Activated CD4-positive, alpha-beta T cell treated with anti-CD3 and anti-CD28 coated beads, Interleukin-2, Interleukin-4, amounts not matched to agents 100 ng/mL and 50 ng/mL, durations not matched to agents 16 hours and 8 hours (primary cell): ENCODE data around the gene RABGAP1L.

Source experiments
- DNase-seq: peaks from one replicate; pipeline ENCODE4 v3.0.0-alpha.2; 2020; ENCODE audit warnings: low spot score

RABGAP1L gene

GRCh38 chr1:174966008-174966572 lies 806.8 kb downstream of the RABGAP1L start:
- DNase-seq = no peak

- peak; percentile 37 for DNase-seq
Measured at GRCh38 chr1:174967845-174968705, 808.8 kb downstream of the RABGAP1L start.

- DNase-seq = peak; percentile 83
Measured at GRCh38 chr1:174968750-174969244, 809.5 kb downstream of the RABGAP1L start.

GRCh38 chr1:174969977-174970376 lies 810.7 kb downstream of the RABGAP1L start:
- peak; percentile 56 for DNase-seq

GRCh38 chr1:174971466-174971865 lies 812.1 kb downstream of the RABGAP1L start:
- DNase-seq = no peak

GRCh38 chr1:174971902-174972301 lies 812.6 kb downstream of the RABGAP1L start:
- no peak for DNase-seq

GRCh38 chr1:174974711-174975119 lies 815.4 kb downstream of the RABGAP1L start:
- no peak for DNase-seq

- DNase-seq = no peak
Measured at GRCh38 chr1:174975764-174976163, 816.4 kb downstream of the RABGAP1L start.

GRCh38 chr1:174976436-174977108 lies 817.3 kb downstream of the RABGAP1L start:
- DNase-seq = peak; percentile 42

GRCh38 chr1:174982971-174983689 lies 823.8 kb downstream of the RABGAP1L start:
- DNase-seq = peak; percentile 46

- DNase-seq = no peak
Measured at GRCh38 chr1:174984952-174985351, 825.6 kb downstream of the RABGAP1L start.

GRCh38 chr1:174988539-174988938 lies 829.2 kb downstream of the RABGAP1L start:
- no peak for DNase-seq

GRCh38 chr1:174988986-174989385 lies 829.7 kb downstream of the RABGAP1L start:
- DNase-seq = no peak

GRCh38 chr1:174989536-174990220 lies 830.4 kb downstream of the RABGAP1L start:
- DNase-seq = no peak

- no peak for DNase-seq
Measured at GRCh38 chr1:174990382-174990999, 831.2 kb downstream of the RABGAP1L start.

- DNase-seq = no peak
Measured at GRCh38 chr1:174991473-174991872, 832.2 kb downstream of the RABGAP1L start.

- no peak for DNase-seq
Measured at GRCh38 chr1:174995121-174995520, 835.8 kb downstream of the RABGAP1L start.

GRCh38 chr1:174995916-174996315 lies 836.6 kb downstream of the RABGAP1L start:
- DNase-seq = no peak

- no peak for DNase-seq
Measured at GRCh38 chr1:174996476-174996875, 837.2 kb downstream of the RABGAP1L start.

- DNase-seq = no peak
Measured at GRCh38 chr1:174997041-174997440, 837.7 kb downstream of the RABGAP1L start.
